GM12891 (cell line): Measurements from ENCODE around the gene LPAR6.

Experiments
- POLR2A ChIP-seq: IDR thresholded peaks from 2 replicates; pipeline ENCODE4 v1.6.1; 2011; ENCODE audit warnings: low read depth, low read length, control low read depth
- POLR2AphosphoS5 ChIP-seq: IDR thresholded peaks from 2 replicates; pipeline ENCODE4 v1.6.1; 2011; ENCODE audit warnings: low read depth, low read length, control low read depth
- POU2F2 ChIP-seq: IDR thresholded peaks from 2 replicates; pipeline ENCODE4 v1.6.1; 2011; ENCODE audit warnings: low read depth, mild to moderate bottlenecking, control low read depth, low read length, moderate library complexity
- SPI1 ChIP-seq: IDR thresholded peaks from 2 replicates; pipeline ENCODE4 v1.6.1; 2011; ENCODE audit warnings: low read depth, low read length, control low read depth
- TAF1 ChIP-seq: IDR thresholded peaks from 2 replicates; pipeline ENCODE4 v1.6.1; 2011; ENCODE audit warnings: low read depth, low read length, control low read depth

- no peak for TF ChIP-seq TAF1
- no peak for TF ChIP-seq POLR2A
- no peak for TF ChIP-seq POLR2AphosphoS5
- TF ChIP-seq SPI1 = no peak
- TF ChIP-seq POU2F2 = no peak
Measured at GRCh38 chr13:48369988-48370387, 42.9 kb downstream of the LPAR6 start.
